Measurements from ENCODE around the gene CTXND2.
"Not testable (repeated sequence)": the region's sequence is repeated elsewhere in the genome, so short reads cannot be mapped to it uniquely, and the experiment has no call there.

CTXND2 gene

DNA sequence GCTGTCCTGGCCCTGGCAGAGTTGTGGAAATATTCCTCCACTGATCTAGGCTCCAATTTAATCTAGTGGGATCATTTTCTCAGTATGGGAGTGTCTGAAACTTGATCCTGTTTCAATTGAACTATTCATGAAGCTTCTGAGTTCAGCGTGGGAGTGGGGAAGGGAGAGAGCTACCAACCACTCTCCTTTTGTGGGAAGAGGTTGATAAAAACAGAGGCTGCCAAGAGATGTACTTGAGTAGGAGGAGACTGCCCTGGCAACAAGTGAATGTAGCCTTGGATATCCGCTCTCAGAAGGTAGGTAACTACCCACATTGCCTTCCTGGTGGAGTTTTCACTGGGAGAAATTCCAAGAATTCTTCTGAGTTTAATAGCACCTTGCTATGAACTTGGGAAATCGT, at the start of gene CTXND2:
CTXND2 (plus strand) TSS at position 119 of the 400 bp plus-strand sequence. CDS start 25,179 bp downstream, outside the sequence.
- no peak within 1 kb of the TSS for H3K4me3 ChIP-seq (ENCODE audit: low read length)
- H3K9me3 ChIP-seq (ENCODE audit: insufficient read depth, low read depth, low read length), result no peaks in the 10 kb centered on the region
- H3K27me3 ChIP-seq (ENCODE audit: insufficient read depth, low read length), result no peaks in the 10 kb centered on the region
- H3K27ac ChIP-seq (ENCODE audit: low read length), result no peak within 1 kb of the TSS
- H3K4me1 ChIP-seq (ENCODE audit: insufficient read depth, low read length), result no peaks in the 10 kb centered on the region
- H3K36me3 ChIP-seq (ENCODE audit: insufficient read depth, low read depth, low read length), result no peaks in the 10 kb centered on the region
- no peak within 1 kb of the TSS for H3K9ac ChIP-seq (ENCODE audit: low read depth, low read length)

GRCh38 chr1:150840850-150841249, 46.1 kb upstream of the CTXND2 start:
- not testable (repeated sequence) for H3K27ac ChIP-seq (ENCODE audit: low read length); H3K4me1 ChIP-seq (ENCODE audit: insufficient read depth, low read length); H3K9ac ChIP-seq (ENCODE audit: low read depth, low read length); H3K4me3 ChIP-seq (ENCODE audit: low read length); H3K9me3 ChIP-seq (ENCODE audit: insufficient read depth, low read depth, low read length); H3K27me3 ChIP-seq (ENCODE audit: insufficient read depth, low read length)
- peaks cover 37% of the 10 kb centered on the region for H3K36me3 ChIP-seq (ENCODE audit: insufficient read depth, low read depth, low read length)

DNA sequence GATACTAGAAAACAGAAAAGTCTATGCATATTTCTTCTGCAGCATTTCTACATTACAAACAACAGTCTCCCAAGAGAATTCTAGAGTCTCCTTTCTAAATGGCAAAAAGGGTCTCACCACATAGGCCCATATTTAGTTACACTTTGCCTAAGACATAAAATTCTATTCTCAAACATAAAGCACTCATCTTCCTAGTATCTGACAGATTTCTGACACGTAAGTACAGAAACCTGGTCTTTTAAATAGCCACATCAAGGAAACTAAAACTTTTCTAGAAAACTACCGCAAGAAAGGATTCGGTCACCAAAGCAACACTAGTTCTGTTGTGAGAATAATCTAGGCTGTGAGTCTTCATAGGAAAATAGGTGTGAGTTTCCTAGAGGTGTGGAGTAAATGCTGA, 45.3 kb upstream of the CTXND2 start:
- H3K36me3 ChIP-seq (ENCODE audit: insufficient read depth, low read depth, low read length), result peaks cover 29% of the 10 kb centered on the region
- no peaks in the 10 kb centered on the region for H3K27me3 ChIP-seq (ENCODE audit: insufficient read depth, low read length)
- no peak overlapping the region for H3K4me3 ChIP-seq (ENCODE audit: low read length)
- peaks cover 6% of the 10 kb centered on the region; the same call in 1 of the 2 replicates for H3K4me1 ChIP-seq (ENCODE audit: insufficient read depth, low read length)
- H3K9me3 ChIP-seq (ENCODE audit: insufficient read depth, low read depth, low read length), result no peaks in the 10 kb centered on the region
- H3K9ac ChIP-seq (ENCODE audit: low read depth, low read length), result no peak overlapping the region
- H3K27ac ChIP-seq (ENCODE audit: low read length), result no peak overlapping the region

DNA sequence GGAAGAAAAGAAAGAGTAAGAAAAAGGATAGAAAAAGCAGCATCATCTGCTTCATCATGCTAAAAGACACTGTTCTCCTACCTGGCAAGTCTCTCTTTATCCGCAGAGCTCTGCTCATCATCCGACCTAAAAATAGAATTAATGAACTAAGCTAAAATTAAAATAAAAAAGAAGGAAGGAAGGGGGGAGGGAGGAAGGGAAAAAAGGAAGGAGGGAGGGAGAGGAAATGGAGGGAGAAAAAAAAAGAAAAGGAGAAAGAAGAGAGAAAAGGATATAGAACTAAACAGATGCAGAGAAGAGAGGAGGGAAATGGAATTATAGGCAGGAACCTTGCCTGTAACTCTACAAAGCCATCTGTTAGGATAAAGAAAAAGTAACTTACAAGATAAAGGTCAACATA, 44.6 kb upstream of the CTXND2 start:
- no peak overlapping the region for H3K27ac ChIP-seq (ENCODE audit: low read length)
- H3K4me1 ChIP-seq (ENCODE audit: insufficient read depth, low read length), result peaks cover 6% of the 10 kb centered on the region; the same call in 1 of the 2 replicates
- H3K9ac ChIP-seq (ENCODE audit: low read depth, low read length), result no peak overlapping the region
- H3K4me3 ChIP-seq (ENCODE audit: low read length), result no peak overlapping the region
- peaks cover 22% of the 10 kb centered on the region for H3K36me3 ChIP-seq (ENCODE audit: insufficient read depth, low read depth, low read length)
- no peaks in the 10 kb centered on the region for H3K9me3 ChIP-seq (ENCODE audit: insufficient read depth, low read depth, low read length)
- no peaks in the 10 kb centered on the region for H3K27me3 ChIP-seq (ENCODE audit: insufficient read depth, low read length)

DNA sequence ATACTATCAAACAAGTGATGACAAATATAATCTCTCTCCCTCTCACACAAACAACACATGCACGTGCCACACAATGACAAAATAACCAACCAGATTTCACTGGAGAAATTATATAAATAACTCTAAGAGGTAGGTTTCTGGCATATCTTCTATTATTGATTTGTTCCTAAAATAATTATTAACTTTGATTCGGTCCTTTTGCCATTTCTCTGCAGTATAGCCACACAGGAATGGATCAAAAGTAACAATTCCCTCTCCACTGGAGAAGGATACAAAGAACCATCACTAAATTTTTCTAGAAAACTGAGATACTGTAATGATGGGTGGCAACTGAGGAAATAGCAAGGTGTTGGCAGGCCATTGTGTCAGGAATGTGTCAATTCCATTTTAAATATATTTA, 44.0 kb upstream of the CTXND2 start:
- Histone ChIP-seq H3K36me3 (ENCODE audit: insufficient read depth, low read depth, low read length) (peaks cover 17% of the 10 kb centered on the region), H3K4me1 (ENCODE audit: insufficient read depth, low read length) (peaks cover 6% of the 10 kb centered on the region; the same call in 1 of the 2 replicates), H3K27ac (ENCODE audit: low read length) (no peak overlapping the region), H3K27me3 (ENCODE audit: insufficient read depth, low read length) (no peaks in the 10 kb centered on the region), H3K9me3 (ENCODE audit: insufficient read depth, low read depth, low read length) (no peaks in the 10 kb centered on the region), H3K9ac (ENCODE audit: low read depth, low read length) (no peak overlapping the region), H3K4me3 (ENCODE audit: low read length) (no peak overlapping the region)

DNA sequence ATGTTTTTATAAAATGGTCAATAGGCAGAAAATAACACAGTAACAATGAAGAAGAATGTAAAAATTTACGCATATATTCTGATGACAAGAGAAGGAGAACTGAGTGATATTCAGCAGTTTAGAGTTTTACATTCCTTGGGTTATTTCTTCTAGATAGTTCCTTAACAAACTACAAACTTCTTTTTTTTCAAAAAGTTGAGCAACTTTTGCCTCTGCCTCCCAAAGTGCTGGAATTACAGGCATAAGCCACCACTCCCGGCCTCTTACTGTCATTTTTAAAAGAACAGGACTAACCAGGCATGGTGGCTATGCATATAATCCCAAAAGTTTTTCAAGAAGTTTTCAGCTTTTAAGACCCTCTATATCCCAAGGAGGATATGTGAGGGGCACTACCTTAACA, 43.5 kb upstream of the CTXND2 start:
- Histone ChIP-seq H3K36me3 (ENCODE audit: insufficient read depth, low read depth, low read length) (peaks cover 12% of the 10 kb centered on the region), H3K4me1 (ENCODE audit: insufficient read depth, low read length) (peaks cover 6% of the 10 kb centered on the region; the same call in 1 of the 2 replicates), H3K27me3 (ENCODE audit: insufficient read depth, low read length) (no peaks in the 10 kb centered on the region), H3K9ac (ENCODE audit: low read depth, low read length) (no peak overlapping the region), H3K27ac (ENCODE audit: low read length) (no peak overlapping the region), H3K4me3 (ENCODE audit: low read length) (no peak overlapping the region), H3K9me3 (ENCODE audit: insufficient read depth, low read depth, low read length) (no peaks in the 10 kb centered on the region)

GRCh38 chr1:150846473-150847146, 40.3 kb upstream of the CTXND2 start:
- peaks cover 6% of the 10 kb centered on the region; the same call in 1 of the 2 replicates for H3K4me1 ChIP-seq (ENCODE audit: insufficient read depth, low read length)
- H3K36me3 ChIP-seq (ENCODE audit: insufficient read depth, low read depth, low read length), result no peaks in the 10 kb centered on the region; the same call in 1 of the 2 replicates
- no peak overlapping the region for H3K27ac ChIP-seq (ENCODE audit: low read length)
- H3K27me3 ChIP-seq (ENCODE audit: insufficient read depth, low read length), result no peaks in the 10 kb centered on the region
- no peak overlapping the region for H3K9ac ChIP-seq (ENCODE audit: low read depth, low read length)
- no peak overlapping the region for H3K4me3 ChIP-seq (ENCODE audit: low read length)
- H3K9me3 ChIP-seq (ENCODE audit: insufficient read depth, low read depth, low read length), result no peaks in the 10 kb centered on the region

DNA sequence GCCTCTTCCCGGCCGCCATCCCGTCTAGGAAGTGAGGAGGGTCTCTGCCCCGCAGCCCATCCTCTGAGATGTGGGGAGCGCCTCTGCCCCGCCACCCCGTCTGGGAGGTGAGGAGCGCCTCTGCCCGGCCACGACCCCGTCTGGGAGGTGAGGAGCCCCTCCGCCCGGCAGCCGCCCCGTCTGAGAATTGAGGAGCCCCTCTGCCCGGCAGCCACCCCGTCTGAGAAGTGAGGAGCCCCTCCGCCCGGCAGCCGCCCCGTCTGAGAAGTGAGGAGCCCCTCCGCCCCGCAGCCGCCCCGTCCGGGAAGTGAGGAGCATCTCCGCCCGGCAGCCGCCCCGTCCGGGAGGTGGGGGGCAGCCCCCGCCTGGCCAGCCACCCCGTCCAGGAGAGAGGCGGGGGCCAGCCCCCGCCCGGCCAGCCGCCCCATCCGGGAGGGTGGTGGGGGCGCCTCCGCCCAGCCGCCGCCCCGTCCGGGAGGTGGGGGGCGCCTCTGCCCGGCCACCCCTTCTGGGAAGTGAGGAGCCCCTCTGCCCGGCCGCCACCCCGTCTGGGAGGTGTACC, 36.1 kb upstream of the CTXND2 start:
- H3K4me3 ChIP-seq (ENCODE audit: low read length); H3K9ac ChIP-seq (ENCODE audit: low read depth, low read length); H3K27ac ChIP-seq (ENCODE audit: low read length); H3K27me3 ChIP-seq (ENCODE audit: insufficient read depth, low read length); H3K4me1 ChIP-seq (ENCODE audit: insufficient read depth, low read length): not testable (repeated sequence)
- H3K36me3 ChIP-seq (ENCODE audit: insufficient read depth, low read depth, low read length), result peaks cover 23% of the 10 kb centered on the region
- peaks cover 17% of the 10 kb centered on the region for H3K9me3 ChIP-seq (ENCODE audit: insufficient read depth, low read depth, low read length)

- Histone ChIP-seq H3K9me3 (ENCODE audit: insufficient read depth, low read depth, low read length) (peaks cover 17% of the 10 kb centered on the region), H3K36me3 (ENCODE audit: insufficient read depth, low read depth, low read length) (peaks cover 33% of the 10 kb centered on the region)
- H3K4me3 ChIP-seq (ENCODE audit: low read length); H3K27ac ChIP-seq (ENCODE audit: low read length); H3K9ac ChIP-seq (ENCODE audit: low read depth, low read length); H3K27me3 ChIP-seq (ENCODE audit: insufficient read depth, low read length); H3K4me1 ChIP-seq (ENCODE audit: insufficient read depth, low read length): not testable (repeated sequence)
These were observed 34.2 kb upstream of the CTXND2 start for GRCh38 chr1:150852734-150853133.

- H3K27me3 ChIP-seq (ENCODE audit: insufficient read depth, low read length), result no peaks in the 10 kb centered on the region
- no peak overlapping the region for H3K4me3 ChIP-seq (ENCODE audit: low read length)
- H3K4me1 ChIP-seq (ENCODE audit: insufficient read depth, low read length), result no peaks in the 10 kb centered on the region
- no peaks in the 10 kb centered on the region for H3K36me3 ChIP-seq (ENCODE audit: insufficient read depth, low read depth, low read length)
- H3K9me3 ChIP-seq (ENCODE audit: insufficient read depth, low read depth, low read length), result no peaks in the 10 kb centered on the region
- no peak overlapping the region for H3K27ac ChIP-seq (ENCODE audit: low read length)
- H3K9ac ChIP-seq (ENCODE audit: low read depth, low read length), result no peak overlapping the region
These were observed 23.2 kb upstream of the CTXND2 start for GRCh38 chr1:150863724-150864123.

DNA sequence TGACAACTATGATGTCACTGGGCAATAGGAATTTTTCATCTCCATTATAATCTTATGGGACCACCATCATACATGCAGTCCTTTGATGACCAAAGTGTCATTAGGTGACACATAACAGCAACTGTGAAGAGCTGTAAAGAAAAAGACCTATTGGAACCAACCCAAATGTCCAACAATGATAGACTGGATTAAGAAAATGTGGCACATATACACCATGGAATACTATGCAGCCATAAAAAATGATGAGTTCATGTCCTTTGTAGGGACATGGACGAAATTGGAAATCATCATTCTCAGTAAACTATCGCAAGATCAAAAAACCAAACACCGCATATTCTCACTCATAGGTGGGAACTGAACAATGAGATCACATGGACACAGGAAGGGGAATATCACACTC, 22.7 kb upstream of the CTXND2 start:
- not testable (repeated sequence) for H3K4me1 ChIP-seq (ENCODE audit: insufficient read depth, low read length); H3K27ac ChIP-seq (ENCODE audit: low read length); H3K4me3 ChIP-seq (ENCODE audit: low read length); H3K27me3 ChIP-seq (ENCODE audit: insufficient read depth, low read length); H3K36me3 ChIP-seq (ENCODE audit: insufficient read depth, low read depth, low read length); H3K9me3 ChIP-seq (ENCODE audit: insufficient read depth, low read depth, low read length); H3K9ac ChIP-seq (ENCODE audit: low read depth, low read length)

DNA sequence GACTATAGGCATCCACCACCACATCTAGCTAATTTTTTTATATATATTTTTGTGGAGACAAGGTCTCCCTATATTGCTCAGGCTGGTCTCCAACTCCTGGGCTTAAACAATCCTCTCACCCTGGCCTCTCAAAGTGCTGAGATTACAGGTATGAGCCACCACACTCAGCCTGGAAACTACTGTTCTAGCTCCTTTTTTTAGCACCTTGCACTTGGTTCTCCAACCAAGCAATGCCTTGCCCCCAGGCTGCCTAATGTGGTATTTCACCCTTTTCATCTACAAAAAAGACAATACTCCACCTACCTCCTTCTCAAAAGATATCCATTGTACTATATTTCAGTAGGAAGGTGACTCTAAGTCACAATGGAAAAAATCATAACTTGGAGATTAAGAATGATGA, 17.3 kb upstream of the CTXND2 start:
- H3K4me1 ChIP-seq (ENCODE audit: insufficient read depth, low read length), result no peaks in the 10 kb centered on the region
- H3K36me3 ChIP-seq (ENCODE audit: insufficient read depth, low read depth, low read length), result peaks cover 6% of the 10 kb centered on the region; the same call in 1 of the 2 replicates
- H3K27me3 ChIP-seq (ENCODE audit: insufficient read depth, low read length), result no peaks in the 10 kb centered on the region
- no peaks in the 10 kb centered on the region for H3K9me3 ChIP-seq (ENCODE audit: insufficient read depth, low read depth, low read length)
- no peak overlapping the region for H3K9ac ChIP-seq (ENCODE audit: low read depth, low read length)
- no peak overlapping the region for H3K4me3 ChIP-seq (ENCODE audit: low read length)
- no peak overlapping the region for H3K27ac ChIP-seq (ENCODE audit: low read length)

Data from iPS-20b (cell line).